HCT116 (cell line): Measurements from ENCODE around the gene GNG7. TPM values are rescaled to one million over a fixed set of nuclear protein-coding genes. Genes with fewer than 3 reads are reported as not detected.

Source experiments
- ATAC-seq: fragments of 200-7000 bp; cut with Tn5 transposase; 2 replicates; pipeline ENCODE4 v1.9.1; 2020; ENCODE audit warnings: mild to moderate bottlenecking, moderate library complexity
- BruUV-seq: library from RNA; stranded (reverse); fragments of 400-500 nt; replicated peaks from 2 replicates; lab custom pipeline; 2021; lab: Mats Ljungman, UMichigan
- CTCF ChIA-PET: fragments of 300-600 bp; sonication (Branson Sonifier 250); formaldehyde crosslinking; loops from one replicate; lab custom pipeline; 2021; ENCODE audit warnings: antibody characterized with exemption; lab: Charles Lee
- POLR2A ChIA-PET: fragments of 300-600, 350-600 bp; sonication (Branson Sonifier 250); formaldehyde crosslinking; loops from one replicate; lab custom pipeline; 2021; ENCODE audit warnings: antibody characterized with exemption; lab: Charles Lee
- RAD21 ChIA-PET, 2 experiments: fragments of 300-600 bp; sonication (Branson Sonifier 250); formaldehyde crosslinking; loops; one replicate each; lab custom pipeline; 2023; ENCODE audit warnings: low total read pairs in 2 of 2; ENCODE audit not compliant: uncharacterized antibody in 2 of 2, unreplicated experiment in 2 of 2, low non-redundant PET in 1 of 2; lab: Charles Lee
- DNase-seq: peaks from one replicate; pipeline ENCODE4 v3.0.0-alpha.2; 2010; ENCODE audit warnings: low read depth, low spot score
- H2AFZ ChIP-seq: fragments of 200-600 bp; shearing (Covaris generic), sonication (generic); 2 replicates; pipeline ENCODE4 v1.6.1; 2017; ENCODE audit warnings: low read depth, mixed run types, mixed read lengths, antibody characterized with exemption, low read length; ENCODE audit not compliant: poor library complexity, severe bottlenecking
- H3K27ac ChIP-seq: 2 replicates; pipeline ENCODE4 v1.5.1; 2012; ENCODE audit warnings: low read depth, low read length
- H3K27me3 ChIP-seq: fragments of 200-600 bp; sonication (generic); 2 replicates; pipeline ENCODE4 v1.6.1; 2016; ENCODE audit warnings: mixed run types, low read length, mixed read lengths; ENCODE audit not compliant: insufficient read depth
- H3K36me3 ChIP-seq, 2 experiments: fragments of 200-500 bp in 1 of 2; fragments of 200-600 bp in 1 of 2; sonication (Bioruptor generic) in 1 of 2; sonication (generic) in 1 of 2; 2 replicates each; pipeline versions ENCODE4 v1.5.1 to v1.6.1; 2014 to 2016; ENCODE audit warnings: low read length in 2 of 2, inconsistent platforms in 1 of 2, mixed read lengths in 1 of 2, mixed run types in 1 of 2; ENCODE audit not compliant: insufficient read depth in 2 of 2, control insufficient read depth in 1 of 2
- H3K4me1 ChIP-seq, 2 experiments: fragments of 200-600 bp in 1 of 2; sonication (generic) in 1 of 2; 2 replicates each; pipeline versions ENCODE4 v1.5.1 to v1.6.1; 2012 to 2017; ENCODE audit warnings: low read length in 2 of 2, inconsistent platforms in 1 of 2, mild to moderate bottlenecking in 1 of 2, mixed read lengths in 1 of 2, mixed run types in 1 of 2, moderate library complexity in 1 of 2; ENCODE audit not compliant: insufficient read depth in 2 of 2, control insufficient read depth in 1 of 2
- H3K4me2 ChIP-seq: fragments of 200-600 bp; sonication (generic); 2 replicates; pipeline ENCODE4 v1.6.1; 2017; ENCODE audit warnings: mixed run types, low read length, mixed read lengths
- H3K4me3 ChIP-seq, 2 experiments: fragments of 200-600 bp in 1 of 2; sonication (generic) in 1 of 2; replicated peaks in 1 of 2; 2 replicates each; pipeline ENCODE4 v1.5.1; 2011 to 2016; ENCODE audit warnings: low read length in 2 of 2, control low read depth in 1 of 2, low read depth in 1 of 2, mild to moderate bottlenecking in 1 of 2, mixed read lengths in 1 of 2, mixed run types in 1 of 2
- H3K79me2 ChIP-seq: fragments of 200-600 bp; sonication (generic); 2 replicates; pipeline ENCODE4 v1.6.1; 2017; ENCODE audit warnings: mild to moderate bottlenecking, mixed run types, low read length, moderate library complexity, mixed read lengths; ENCODE audit not compliant: insufficient read depth
- H3K9ac ChIP-seq: fragments of 200-600 bp; sonication (generic); 2 replicates; pipeline ENCODE4 v1.6.1; 2016; ENCODE audit warnings: low read length, mixed read lengths
- H3K9me2 ChIP-seq: fragments of 200-600 bp; sonication (generic), shearing (Covaris generic); 2 replicates; pipeline ENCODE4 v1.6.1; 2017; ENCODE audit warnings: mixed run types, mild to moderate bottlenecking, moderate library complexity; ENCODE audit not compliant: insufficient read depth
- H3K9me3 ChIP-seq, 2 experiments: fragments of 200-500 bp in 1 of 2; fragments of 200-600 bp in 1 of 2; sonication (Bioruptor generic) in 1 of 2; sonication (generic) in 1 of 2; 2 replicates each; pipeline ENCODE4 v1.6.1; 2014 to 2017; ENCODE audit warnings: low read length in 2 of 2, mixed read lengths in 2 of 2, inconsistent platforms in 1 of 2, low read depth in 1 of 2, mild to moderate bottlenecking in 1 of 2, mixed run types in 1 of 2, moderate library complexity in 1 of 2; ENCODE audit not compliant: control insufficient read depth in 1 of 2, insufficient read depth in 1 of 2
- H4K20me1 ChIP-seq: fragments of 200-600 bp; sonication (generic), shearing (Covaris generic); 2 replicates; pipeline ENCODE4 v1.6.1; 2017; ENCODE audit warnings: mixed run types, mild to moderate bottlenecking, moderate library complexity; ENCODE audit not compliant: insufficient read depth
- CBX3 ChIP-seq: IDR thresholded peaks from 2 replicates; pipeline ENCODE4 v1.6.1; 2012; ENCODE audit warnings: low read depth
- CTCF ChIP-seq, 3 experiments: fragments of 200-600 bp in 1 of 3; sonication (generic) in 1 of 3; IDR thresholded peaks in 2 of 3; conservative IDR thresholded peaks in 1 of 3; 2 replicates each; pipeline ENCODE4 v1.5.1; 2012 to 2017; ENCODE audit warnings: low read depth in 2 of 3, low read length in 2 of 3, antibody characterized with exemption in 1 of 3, borderline replicate concordance in 1 of 3, control low read depth in 1 of 3, mild to moderate bottlenecking in 1 of 3, mixed read lengths in 1 of 3, mixed run types in 1 of 3, moderate library complexity in 1 of 3; ENCODE audit not compliant: insufficient read depth in 1 of 3
- ELF1 ChIP-seq: IDR thresholded peaks from 2 replicates; pipeline ENCODE4 v1.6.1; 2012; ENCODE audit warnings: low read depth, borderline replicate concordance
- EZH2phosphoT487 ChIP-seq: fragments of 200-600 bp; IDR thresholded peaks from 2 replicates; pipeline ENCODE4 v1.6.1; 2018; ENCODE audit warnings: antibody characterized with exemption, borderline replicate concordance
- JUND ChIP-seq: IDR thresholded peaks from 2 replicates; pipeline ENCODE4 v1.6.1; 2012
- POLR2AphosphoS5 ChIP-seq: IDR thresholded peaks from 2 replicates; pipeline ENCODE4 v1.6.1; 2011; ENCODE audit warnings: mild to moderate bottlenecking, low read depth, low read length, moderate library complexity
- SIN3A ChIP-seq: IDR thresholded peaks from 2 replicates; pipeline ENCODE4 v1.6.1; 2012; ENCODE audit warnings: low read depth
- SP1 ChIP-seq: IDR thresholded peaks from 2 replicates; pipeline ENCODE4 v1.6.1; 2012; ENCODE audit warnings: low read depth
- SRF ChIP-seq: IDR thresholded peaks from 2 replicates; pipeline ENCODE4 v1.6.1; 2012; ENCODE audit warnings: low read depth
- TCF7L2 ChIP-seq: IDR thresholded peaks from 2 replicates; pipeline ENCODE4 v1.7.0; 2011; ENCODE audit warnings: borderline replicate concordance, inconsistent platforms; ENCODE audit not compliant: insufficient read depth, insufficient read length; ENCODE audit errors: extremely low read depth
- YY1 ChIP-seq: IDR thresholded peaks from 2 replicates; pipeline ENCODE4 v1.6.1; 2011; ENCODE audit warnings: low read length, low read depth, moderate library complexity, mild to moderate bottlenecking; ENCODE audit not compliant: insufficient replicate concordance; ENCODE audit errors: extremely low read depth
- ZNF274 ChIP-seq: fragments of 200-500 bp; sonication (Bioruptor generic); IDR thresholded peaks from 2 replicates; pipeline ENCODE4 v1.6.1; 2014; ENCODE audit warnings: mild to moderate bottlenecking, low read depth, low read length, inconsistent platforms
- intact Hi-C: fragments of 100-400 bp; cut with micrococcal nuclease; formaldehyde crosslinking; loops from 2 replicates; pipeline ENCODE4 v1.10.0; 2022
- total RNA-seq: library from RNA; stranded (reverse); gene quantifications from one replicate; pipeline ENCODE4 v1.2.1, GENCODE V29; 2021; ENCODE audit not compliant: unreplicated experiment
- TF ChIP-seq, protein P1 (sequence below): IDR thresholded peaks from 2 replicates; pipeline ENCODE4 v1.6.1; 2012
- TF ChIP-seq, protein P2 (sequence below): IDR thresholded peaks from 2 replicates; pipeline ENCODE4 v1.6.1; 2012

GNG7 gene
- total RNA-seq, 1 experiment from 2014 or later = 11.3 TPM

DNA sequence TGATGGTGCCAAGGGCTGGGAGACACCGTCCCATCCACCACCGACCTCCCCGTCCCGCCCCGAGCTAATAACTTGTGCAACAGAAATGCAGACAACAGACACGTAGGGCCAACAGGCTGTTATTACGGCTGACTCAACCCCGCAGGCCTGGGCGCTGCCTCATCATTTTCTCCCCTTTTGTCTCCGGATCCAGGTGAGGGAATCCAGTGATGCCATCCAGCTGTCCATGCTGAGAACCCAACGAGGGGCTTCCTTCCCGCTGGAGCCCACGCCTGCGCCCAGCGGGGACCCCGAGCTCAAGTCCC is 25.1 kb upstream of the GNG7 start:
- Histone ChIP-seq H3K27ac (no peak overlapping the region), H2AFZ (no peak overlapping the region), H4K20me1 (no peaks in the 10 kb centered on the region), H3K4me2 (no peak overlapping the region)
- no TSS peak for BruUV-seq
- intact Hi-C loops = no loop called here
- TF ChIP-seq, protein P1, sequence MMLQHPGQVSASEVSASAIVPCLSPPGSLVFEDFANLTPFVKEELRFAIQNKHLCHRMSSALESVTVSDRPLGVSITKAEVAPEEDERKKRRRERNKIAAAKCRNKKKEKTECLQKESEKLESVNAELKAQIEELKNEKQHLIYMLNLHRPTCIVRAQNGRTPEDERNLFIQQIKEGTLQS = no peak
- TF ChIP-seq CBX3 = no peak
- TF ChIP-seq YY1 = no peak
- TF ChIP-seq, protein P2, sequence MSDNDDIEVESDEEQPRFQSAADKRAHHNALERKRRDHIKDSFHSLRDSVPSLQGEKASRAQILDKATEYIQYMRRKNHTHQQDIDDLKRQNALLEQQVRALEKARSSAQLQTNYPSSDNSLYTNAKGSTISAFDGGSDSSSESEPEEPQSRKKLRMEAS = no peak
- TF ChIP-seq ZNF274 = no peak
- TF ChIP-seq TCF7L2 = no peak
- no peak for TF ChIP-seq POLR2AphosphoS5
- no peak for TF ChIP-seq SP1
- TF ChIP-seq, all 23 proteins: peak for 0
- no peak overlapping the region for H3K4me3 ChIP-seq
- H3K9me2 ChIP-seq = no peaks in the 10 kb centered on the region
- CTCF ChIA-PET = no interaction called here
- POLR2A ChIA-PET = no interaction called here
- H3K4me1 ChIP-seq = peaks cover 10 to 17% of the 10 kb centered on the region in 2 experiments
- H3K27me3 ChIP-seq = no peaks in the 10 kb centered on the region
- ATAC-seq = no peak
- H3K9ac ChIP-seq = no peak overlapping the region
- no peaks in the 10 kb centered on the region for H3K9me3 ChIP-seq
- DNase-seq = no peak
- RAD21 ChIA-PET = no interaction called here
- H3K79me2 ChIP-seq = no peaks in the 10 kb centered on the region
- no peaks in the 10 kb centered on the region for H3K36me3 ChIP-seq

DNA sequence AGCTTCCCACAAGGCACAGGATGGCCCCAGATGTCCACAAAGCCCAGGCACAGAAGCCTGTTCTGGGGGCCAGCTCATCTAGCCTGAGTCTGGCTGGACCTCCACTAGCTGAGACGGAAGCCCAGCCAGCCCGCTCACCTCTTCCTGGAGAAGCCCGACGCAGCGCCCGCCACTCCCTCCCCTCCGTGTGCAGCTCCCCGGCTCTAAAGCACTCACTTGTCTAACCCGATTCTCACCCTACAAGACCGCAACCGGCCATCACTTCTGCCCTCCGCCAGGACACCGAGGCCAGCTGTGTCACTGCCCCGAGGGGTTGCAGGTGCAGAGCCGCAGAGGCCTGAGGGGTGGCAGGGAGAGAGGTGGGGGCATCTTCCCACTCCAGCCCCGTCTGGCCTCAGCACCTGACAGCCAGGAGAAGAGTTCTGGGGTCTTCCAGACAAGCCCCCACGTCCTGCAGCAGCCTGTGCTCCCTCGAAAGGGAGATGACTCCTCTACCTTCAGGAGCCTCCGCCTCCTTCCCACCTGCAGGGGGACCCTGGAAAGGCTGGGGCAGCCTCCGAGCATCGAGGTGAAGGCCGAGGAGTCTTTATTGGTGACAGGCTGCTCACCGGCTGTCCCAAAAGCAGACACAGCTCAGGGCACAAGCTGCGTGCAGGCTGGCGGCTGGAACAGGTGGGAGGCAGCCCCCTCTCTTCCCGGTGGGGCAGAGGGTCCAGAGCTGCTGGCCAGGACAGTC is 24.6 kb upstream of the GNG7 start:
- Histone ChIP-seq H3K36me3 (no peaks in the 10 kb centered on the region), H4K20me1 (no peaks in the 10 kb centered on the region), H3K9ac (no peak overlapping the region), H3K4me1 (peaks cover 15 to 22% of the 10 kb centered on the region in 2 experiments), H3K9me3 (no peaks in the 10 kb centered on the region), H3K27ac (no peak overlapping the region), H3K27me3 (no peaks in the 10 kb centered on the region), H3K9me2 (no peaks in the 10 kb centered on the region), H3K79me2 (no peaks in the 10 kb centered on the region), H2AFZ (no peak overlapping the region), H3K4me2 (no peak overlapping the region), H3K4me3 (no peak overlapping the region)
- intact Hi-C loops = no loop called here
- no TSS peak for BruUV-seq
- DNase-seq (no peak), ATAC-seq (no peak)
- ChIA-PET POLR2A (no interaction called here), RAD21 (no interaction called here), CTCF (no interaction called here)
- TF ChIP-seq SRF = no peak
- no peak for TF ChIP-seq TCF7L2
- no peak for TF ChIP-seq SIN3A
- no peak for TF ChIP-seq CTCF (IDR thresholded peaks at IDR 0.05 in 2 of 3, conservative IDR thresholded peaks at IDR 0.05 in 1 of 3; ENCODE audit: borderline replicate concordance in 1 of 3, insufficient read depth in 1 of 3, low read depth in 2 of 3, low read length in 2 of 3)
- no peak for TF ChIP-seq JUND
- TF ChIP-seq, protein P1 = no peak
- TF ChIP-seq SP1 = no peak
- TF ChIP-seq ELF1 = no peak
- no peak for TF ChIP-seq EZH2phosphoT487
